ENCODE data around the gene CDHR5. TPM values are rescaled to one million over a fixed set of nuclear protein-coding genes. Genes with fewer than 3 reads are reported as not detected.

Gene CDHR5
- total RNA-seq, 1 donor from 2014 or later: 0.92 TPM

DNA sequence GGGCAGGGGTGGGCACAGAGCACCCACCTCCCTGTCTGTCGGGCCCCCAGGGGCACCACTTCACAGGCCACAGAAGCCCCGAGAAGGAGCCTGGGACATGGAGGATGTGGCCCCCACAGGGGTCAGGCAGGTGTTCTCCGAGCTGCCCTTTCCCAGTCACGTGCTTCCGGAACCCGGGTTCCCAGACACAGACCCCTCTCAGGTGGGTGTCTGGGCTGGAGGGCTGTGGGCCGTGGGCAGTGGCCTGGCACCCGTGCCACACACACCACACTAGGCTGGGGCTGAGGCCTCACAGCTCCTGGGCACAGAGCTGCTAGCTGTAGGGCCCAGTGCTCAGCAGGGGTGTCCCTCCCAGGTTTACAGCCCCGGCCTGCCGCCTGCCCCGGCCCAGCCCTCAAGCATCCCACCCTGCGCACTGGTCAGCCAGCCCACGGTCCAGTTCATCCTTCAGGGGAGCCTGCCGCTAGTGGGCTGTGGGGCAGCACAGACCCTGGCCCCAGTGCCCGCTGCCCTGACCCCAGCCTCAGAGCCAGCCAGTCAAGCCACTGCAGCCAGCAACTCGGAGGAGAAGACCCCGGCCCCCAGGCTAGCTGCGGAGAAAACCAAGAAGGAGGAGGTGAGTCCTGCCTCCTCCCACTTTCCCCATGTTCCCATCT lies 14.5 kb downstream of the CDHR5 start:
- no peak for DNase-seq (ENCODE audit: low read depth)
- peaks cover 6% of the 10 kb centered on the region for H3K36me3 ChIP-seq (ENCODE audit: control insufficient read depth, insufficient read depth, low read length)
- H3K27me3 ChIP-seq (ENCODE audit: control insufficient read depth, insufficient read depth, low read length): no peaks in the 10 kb centered on the region
- no peak overlapping the region for H3K4me3 ChIP-seq (ENCODE audit: low read depth, low read length)
- TF ChIP-seq, protein P1, sequence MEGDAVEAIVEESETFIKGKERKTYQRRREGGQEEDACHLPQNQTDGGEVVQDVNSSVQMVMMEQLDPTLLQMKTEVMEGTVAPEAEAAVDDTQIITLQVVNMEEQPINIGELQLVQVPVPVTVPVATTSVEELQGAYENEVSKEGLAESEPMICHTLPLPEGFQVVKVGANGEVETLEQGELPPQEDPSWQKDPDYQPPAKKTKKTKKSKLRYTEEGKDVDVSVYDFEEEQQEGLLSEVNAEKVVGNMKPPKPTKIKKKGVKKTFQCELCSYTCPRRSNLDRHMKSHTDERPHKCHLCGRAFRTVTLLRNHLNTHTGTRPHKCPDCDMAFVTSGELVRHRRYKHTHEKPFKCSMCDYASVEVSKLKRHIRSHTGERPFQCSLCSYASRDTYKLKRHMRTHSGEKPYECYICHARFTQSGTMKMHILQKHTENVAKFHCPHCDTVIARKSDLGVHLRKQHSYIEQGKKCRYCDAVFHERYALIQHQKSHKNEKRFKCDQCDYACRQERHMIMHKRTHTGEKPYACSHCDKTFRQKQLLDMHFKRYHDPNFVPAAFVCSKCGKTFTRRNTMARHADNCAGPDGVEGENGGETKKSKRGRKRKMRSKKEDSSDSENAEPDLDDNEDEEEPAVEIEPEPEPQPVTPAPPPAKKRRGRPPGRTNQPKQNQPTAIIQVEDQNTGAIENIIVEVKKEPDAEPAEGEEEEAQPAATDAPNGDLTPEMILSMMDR (IDR thresholded peaks at IDR 0.05; ENCODE audit: insufficient read depth, low read length, poor library complexity, severe bottlenecking): no peak

DNA sequence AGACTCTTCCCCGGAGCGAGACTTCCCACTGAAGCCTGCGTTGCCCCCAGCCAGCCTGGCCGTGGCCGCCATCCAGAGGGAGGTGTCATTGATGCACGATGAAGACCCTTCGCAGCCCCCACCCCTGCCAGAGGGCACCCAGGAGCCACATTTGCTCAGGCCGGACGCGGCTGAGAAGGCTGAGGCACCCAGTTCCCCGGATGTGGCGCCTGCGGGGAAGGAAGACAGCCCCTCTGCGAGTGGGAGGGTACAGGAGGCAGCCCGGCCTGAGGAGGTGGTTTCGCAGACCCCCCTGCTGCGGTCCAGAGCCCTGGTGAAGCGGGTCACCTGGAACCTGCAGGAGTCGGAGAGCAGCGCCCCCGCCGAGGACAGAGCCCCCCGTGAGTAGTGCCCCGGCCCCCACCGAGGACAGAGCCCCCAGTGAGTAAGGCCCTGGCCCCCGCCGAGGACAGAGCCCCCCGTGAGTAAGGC lies 15.4 kb downstream of the CDHR5 start:
- Histone ChIP-seq H3K36me3 (ENCODE audit: control insufficient read depth, insufficient read depth, low read length) (peaks cover 7% of the 10 kb centered on the region), H3K4me3 (ENCODE audit: low read depth, low read length) (no peak overlapping the region), H3K27me3 (ENCODE audit: control insufficient read depth, insufficient read depth, low read length) (no peaks in the 10 kb centered on the region)
- TF ChIP-seq, protein P1 (IDR thresholded peaks at IDR 0.05; ENCODE audit: insufficient read depth, low read length, poor library complexity, severe bottlenecking): no peak
- no peak for DNase-seq (ENCODE audit: low read depth)

- H3K36me3 ChIP-seq (ENCODE audit: control insufficient read depth, insufficient read depth, low read length): peaks cover 7% of the 10 kb centered on the region
- TF ChIP-seq, protein P1 (IDR thresholded peaks at IDR 0.05; ENCODE audit: insufficient read depth, low read length, poor library complexity, severe bottlenecking): no peak
Measured at GRCh38 chr11:608791-609251, 15.9 kb downstream of the CDHR5 start.

DNA sequence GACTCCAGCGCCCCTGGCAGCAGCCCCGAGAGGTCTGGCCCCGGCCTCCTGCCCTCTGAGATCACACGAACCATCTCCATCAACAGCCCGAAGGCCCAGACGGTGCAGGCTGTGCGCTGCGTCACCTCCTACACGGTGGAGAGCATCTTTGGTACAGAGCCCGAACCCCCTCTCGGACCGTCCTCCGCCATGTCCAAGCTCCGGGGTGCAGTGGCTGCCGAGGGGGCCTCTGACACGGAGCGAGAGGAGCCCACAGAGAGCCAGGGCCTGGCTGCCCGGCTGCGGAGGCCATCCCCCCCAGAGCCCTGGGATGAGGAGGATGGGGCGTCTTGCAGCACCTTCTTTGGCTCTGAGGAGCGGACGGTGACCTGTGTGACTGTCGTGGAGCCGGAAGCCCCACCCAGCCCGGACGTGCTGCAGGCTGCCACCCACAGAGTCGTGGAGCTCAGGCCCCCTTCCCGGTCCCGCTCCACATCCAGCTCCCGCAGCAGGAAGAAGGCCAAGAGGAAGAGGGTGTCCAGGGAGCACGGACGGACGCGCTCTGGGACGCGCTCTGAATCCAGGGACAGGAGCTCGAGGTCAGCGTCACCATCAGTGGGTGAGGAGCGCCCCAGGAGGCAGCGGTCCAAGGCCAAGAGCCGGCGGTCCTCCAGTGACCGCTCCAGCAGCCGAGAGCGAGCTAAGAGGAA lies 16.6 kb downstream of the CDHR5 start:
- H3K36me3 ChIP-seq (ENCODE audit: control insufficient read depth, insufficient read depth, low read length): peaks cover 7% of the 10 kb centered on the region

More at GRCh38 chr11:608791-609251, 15.9 kb downstream of the CDHR5 start:
- no peaks in the 10 kb centered on the region for H3K27me3 ChIP-seq (ENCODE audit: control insufficient read depth, insufficient read depth, low read length)
- H3K4me3 ChIP-seq (ENCODE audit: low read depth, low read length): no peak overlapping the region
- no peak for DNase-seq (ENCODE audit: low read depth)

GRCh38 chr11:607020-607780 lies 17.6 kb downstream of the CDHR5 start:
- no peak for DNase-seq (ENCODE audit: low read depth)
- Histone ChIP-seq H3K4me3 (ENCODE audit: low read depth, low read length) (no peak overlapping the region), H3K27me3 (ENCODE audit: control insufficient read depth, insufficient read depth, low read length) (no peaks in the 10 kb centered on the region), H3K36me3 (ENCODE audit: control insufficient read depth, insufficient read depth, low read length) (peaks cover 7% of the 10 kb centered on the region)
- TF ChIP-seq, protein P1 (IDR thresholded peaks at IDR 0.05; ENCODE audit: insufficient read depth, low read length, poor library complexity, severe bottlenecking): no peak

More for the DNA sequence above, 16.6 kb downstream of the CDHR5 start:
- TF ChIP-seq, protein P1 (IDR thresholded peaks at IDR 0.05; ENCODE audit: insufficient read depth, low read length, poor library complexity, severe bottlenecking): no peak
- Histone ChIP-seq H3K27me3 (ENCODE audit: control insufficient read depth, insufficient read depth, low read length) (no peaks in the 10 kb centered on the region), H3K4me3 (ENCODE audit: low read depth, low read length) (no peak overlapping the region)
- DNase-seq (ENCODE audit: low read depth): no peak

Measured in kidney epithelial cell (primary cell).